SH-SY5Y (cell line): ENCODE data around the gene LARGE1.

Source experiments
- GATA2 ChIP-seq: IDR thresholded peaks from 2 replicates; pipeline ENCODE4 v1.6.1; 2011; ENCODE audit warnings: mild to moderate bottlenecking, low read depth, low read length
- GATA3 ChIP-seq: IDR thresholded peaks from 2 replicates; pipeline ENCODE4 v1.6.1; 2011; ENCODE audit warnings: low read depth, mild to moderate bottlenecking, low read length, moderate library complexity

Gene LARGE1

DNA sequence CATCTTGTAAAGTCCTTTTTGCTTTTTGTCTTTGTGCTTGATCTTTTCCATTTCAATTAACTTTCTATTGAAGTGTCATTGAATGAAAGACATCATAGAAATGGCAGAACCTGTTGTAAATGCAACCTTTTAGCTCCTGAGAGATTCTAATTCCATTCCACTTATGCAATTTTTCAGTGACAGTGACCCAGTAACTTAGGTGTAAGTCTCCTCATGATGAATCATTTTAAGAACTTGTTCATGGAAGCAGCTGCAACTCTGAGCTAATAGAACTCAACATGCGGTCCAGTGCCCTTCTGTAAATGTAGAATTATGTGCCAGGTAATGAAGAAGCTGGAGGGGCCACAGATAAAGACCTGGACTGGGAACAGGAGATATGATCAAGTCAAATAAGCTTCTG, 463.8 kb downstream of the LARGE1 start:
- no peak for TF ChIP-seq GATA3
- no peak for TF ChIP-seq GATA2

DNA sequence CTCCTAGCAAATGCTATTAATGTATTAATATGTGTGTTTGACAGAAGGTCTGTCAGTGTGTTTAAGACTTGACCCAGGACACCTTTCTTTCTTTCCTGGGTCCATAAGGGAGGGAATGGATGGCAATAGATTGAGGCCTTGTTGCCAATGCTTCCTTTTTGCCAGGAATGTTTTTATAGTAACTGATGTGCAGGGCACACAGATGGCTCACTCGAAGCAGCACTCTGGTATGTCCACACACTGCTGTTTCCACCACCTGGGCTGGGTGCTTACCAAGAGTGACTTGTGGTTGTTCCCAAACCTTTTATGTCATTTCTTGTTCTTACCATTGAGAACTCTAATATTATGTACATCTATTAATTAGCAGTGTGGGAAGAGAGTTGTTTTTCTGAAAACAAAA, 465.2 kb downstream of the LARGE1 start:
- TF ChIP-seq GATA2 (no peak), GATA3 (no peak)

DNA sequence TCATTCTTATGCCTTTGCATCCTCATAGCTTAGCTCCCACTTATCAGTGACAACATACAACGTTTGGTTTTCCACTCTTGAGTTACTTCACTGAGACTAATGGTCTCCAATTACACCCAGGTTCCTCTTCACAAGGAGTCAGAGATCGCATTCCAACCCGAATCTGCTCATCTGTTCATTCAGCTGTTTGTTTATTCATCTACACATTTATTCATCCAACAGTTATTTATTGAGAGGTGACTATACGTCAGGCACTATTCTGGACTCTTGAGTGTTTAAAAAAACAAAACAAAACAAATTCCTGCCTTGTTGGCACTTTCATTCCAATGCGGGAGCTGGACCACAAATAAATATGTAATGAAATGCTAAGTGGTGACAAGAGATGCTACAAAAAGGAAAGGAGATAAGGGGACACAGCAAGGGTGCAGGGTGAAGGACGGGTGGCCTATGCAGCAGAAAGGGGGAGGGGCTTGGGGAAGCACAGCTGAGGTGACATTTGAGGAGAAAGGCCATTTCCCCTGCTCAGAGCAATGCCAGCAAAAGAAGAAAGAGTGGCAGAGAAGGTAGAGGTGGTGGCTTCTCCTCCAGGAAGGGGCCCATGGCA, 468.3 kb downstream of the LARGE1 start:
- TF ChIP-seq GATA2: no peak
- no peak for TF ChIP-seq GATA3

DNA sequence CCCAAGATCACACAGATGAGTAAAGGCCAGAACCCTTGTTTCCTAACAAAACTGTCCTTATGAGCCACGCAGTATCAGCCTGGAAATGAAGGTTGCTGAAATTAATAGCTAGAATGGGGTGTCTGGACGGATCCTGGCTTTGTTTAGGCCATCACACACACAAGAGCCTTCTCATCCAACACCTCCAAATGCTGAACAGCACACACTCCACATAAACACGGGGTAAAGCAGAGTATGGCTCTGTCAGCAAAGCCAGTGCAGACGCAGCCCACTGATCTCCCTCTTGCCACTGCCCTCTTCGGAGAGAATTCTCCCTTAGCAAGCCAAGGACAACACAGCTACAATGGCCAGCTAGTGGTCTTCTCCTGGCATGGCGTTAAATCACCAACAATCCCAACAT, 469.5 kb downstream of the LARGE1 start:
- TF ChIP-seq GATA3 (no peak), GATA2 (no peak)

DNA sequence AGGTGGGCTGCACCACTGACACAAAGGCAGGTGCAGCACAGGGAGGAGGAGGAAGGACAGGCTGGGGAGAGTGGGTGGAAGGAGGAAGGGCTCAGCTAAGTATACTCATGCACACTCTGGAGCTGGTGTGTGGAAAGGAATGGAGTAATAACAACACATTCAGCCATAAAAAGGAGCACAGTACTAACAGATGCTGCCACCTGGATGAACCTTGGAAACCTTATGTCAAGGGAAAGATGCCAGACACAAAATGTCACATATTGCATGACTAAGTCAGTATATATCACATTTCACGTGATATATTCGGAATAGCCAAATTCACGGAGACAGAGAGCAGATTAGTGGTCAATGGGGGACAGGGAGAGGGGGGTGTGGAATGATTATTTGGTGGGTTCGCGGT, 472.5 kb downstream of the LARGE1 start:
- no peak for TF ChIP-seq GATA2
- TF ChIP-seq GATA3: no peak

DNA sequence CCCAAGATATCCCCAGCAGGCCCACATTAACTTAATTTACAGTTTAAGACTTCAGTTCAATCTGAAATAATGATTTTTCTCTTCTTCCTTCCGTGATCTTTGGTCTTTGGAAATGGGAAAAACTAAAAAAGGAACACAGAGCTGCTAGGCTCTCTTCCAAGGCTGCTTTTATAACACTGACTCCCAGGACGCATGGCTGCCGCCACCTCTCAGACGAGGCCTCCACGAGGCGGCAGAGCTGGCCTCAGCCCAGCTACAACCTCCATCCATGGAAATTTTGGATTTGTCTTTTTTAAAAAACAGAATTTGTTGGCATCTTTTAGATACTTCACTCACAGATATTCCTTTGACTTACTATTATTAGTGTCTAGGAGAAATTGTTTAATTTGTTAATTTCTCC, 476.6 kb downstream of the LARGE1 start:
- TF ChIP-seq GATA3: no peak
- TF ChIP-seq GATA2: no peak

DNA sequence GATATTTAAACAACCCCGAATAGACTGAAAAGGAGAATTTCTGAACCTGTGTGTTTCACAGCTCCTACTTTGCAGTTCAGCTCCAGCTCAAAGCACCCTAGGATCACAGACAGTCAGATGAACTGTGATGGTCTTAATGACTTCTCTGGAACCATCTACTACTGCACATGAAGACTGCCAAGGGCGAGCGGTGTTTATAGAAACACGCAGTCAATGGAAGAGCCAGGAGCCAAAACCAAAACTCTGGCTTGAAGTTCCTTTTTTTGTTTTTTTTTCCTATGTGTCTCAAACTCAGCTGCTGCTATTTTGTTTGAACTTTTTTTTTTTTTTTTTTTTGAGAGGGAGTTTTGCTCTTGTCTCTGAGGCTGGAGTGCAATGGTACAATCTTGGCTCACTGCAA, 479.5 kb downstream of the LARGE1 start:
- TF ChIP-seq GATA2: no peak

DNA sequence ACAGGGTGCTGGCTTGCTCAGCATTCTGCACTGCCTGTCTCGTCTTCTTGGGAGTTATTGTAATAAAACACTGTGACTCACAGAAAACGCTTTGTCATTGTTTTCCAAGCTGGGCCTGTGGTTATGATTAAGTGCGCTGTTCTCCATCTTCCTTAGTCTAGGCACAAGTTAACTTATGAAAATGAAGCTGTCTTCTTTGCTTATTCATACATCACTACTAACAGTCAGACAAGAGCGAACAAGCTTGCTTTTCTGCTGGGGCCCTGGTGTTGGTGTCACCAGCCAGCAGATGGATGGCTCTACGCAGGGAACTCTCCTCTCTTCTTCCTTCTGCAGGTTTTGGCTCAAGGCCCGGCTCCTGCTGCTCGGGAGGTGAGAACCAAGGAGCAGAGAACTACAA, 482.0 kb downstream of the LARGE1 start:
- TF ChIP-seq GATA2 (no peak), GATA3 (no peak)

DNA sequence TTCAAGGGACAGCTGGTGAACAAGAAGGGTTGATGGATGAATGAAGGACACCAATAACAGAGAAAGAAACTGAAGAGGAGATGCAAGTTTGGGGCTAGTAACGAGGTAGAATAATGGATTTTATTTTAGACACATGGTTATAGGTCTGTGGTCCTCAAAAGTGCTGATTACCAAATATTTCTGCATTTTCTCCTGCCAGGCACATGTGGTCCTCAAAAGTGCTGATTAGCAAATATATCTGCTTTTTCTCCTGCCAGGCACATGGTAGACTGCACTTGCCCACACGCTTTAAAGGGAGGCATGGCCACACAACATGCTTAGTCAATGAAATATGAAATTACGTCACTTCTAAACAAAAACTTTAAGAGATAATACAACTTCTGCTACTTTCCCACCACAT, 489.0 kb downstream of the LARGE1 start:
- TF ChIP-seq GATA2: no peak
- no peak for TF ChIP-seq GATA3

DNA sequence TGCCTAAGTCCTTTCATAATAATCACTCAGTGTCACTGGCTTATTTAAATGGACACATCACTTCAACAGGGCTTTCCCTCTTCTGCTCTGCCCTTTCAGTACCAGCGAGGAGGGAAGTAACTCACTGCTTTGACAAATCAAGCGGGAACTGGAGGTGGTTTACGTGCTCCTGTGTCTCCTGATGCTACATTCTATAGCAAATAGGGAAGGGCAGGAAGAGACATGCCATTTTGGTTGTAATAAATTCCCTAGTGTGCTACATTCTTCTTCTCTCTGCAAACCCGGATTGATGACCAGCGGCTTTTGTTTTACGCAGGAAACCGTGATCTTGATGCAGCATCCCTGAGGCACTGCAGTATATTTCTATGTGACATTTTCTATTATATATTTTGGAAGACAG, 491.0 kb downstream of the LARGE1 start:
- TF ChIP-seq GATA2 (no peak), GATA3 (no peak)

DNA sequence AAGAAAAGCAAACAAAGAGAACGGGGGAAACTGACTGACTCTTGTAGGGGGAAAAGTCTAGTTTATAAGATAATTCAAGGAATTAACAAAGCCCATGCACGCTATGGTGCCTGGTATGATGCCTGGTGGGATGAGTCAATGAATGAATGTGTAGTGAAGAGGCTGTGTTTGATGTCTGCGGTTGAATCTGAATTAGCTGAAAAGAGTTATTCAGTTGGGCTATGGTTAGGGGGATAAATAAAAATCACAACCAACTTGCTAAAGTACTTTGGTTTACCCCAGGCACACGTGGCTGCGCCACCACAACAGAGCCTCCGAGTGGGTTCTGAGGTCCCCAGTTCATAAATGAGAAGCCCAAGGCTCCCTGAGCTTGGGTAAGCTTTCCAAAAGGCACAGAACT, 492.8 kb downstream of the LARGE1 start:
- TF ChIP-seq GATA2 (no peak), GATA3 (no peak)

DNA sequence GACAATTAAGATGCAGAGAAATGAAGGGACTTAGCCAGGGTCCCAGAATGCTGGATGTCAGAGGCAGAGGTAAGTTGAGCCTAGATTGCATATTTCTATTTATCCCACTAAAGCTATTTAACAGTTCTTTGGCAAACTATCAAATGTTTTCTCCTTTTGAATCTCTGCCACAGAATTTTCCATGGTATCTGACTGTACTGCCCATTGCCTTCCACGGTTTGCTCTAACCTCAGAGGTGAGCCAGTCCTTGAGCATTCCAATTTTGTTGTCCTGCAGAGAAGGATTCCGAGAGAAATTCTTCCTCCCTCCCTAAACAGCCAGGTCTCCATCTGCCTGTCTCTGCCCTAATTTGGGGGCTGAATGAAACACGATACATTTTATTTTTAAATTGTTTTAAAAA, 493.8 kb downstream of the LARGE1 start:
- no peak for TF ChIP-seq GATA2
- TF ChIP-seq GATA3: no peak

DNA sequence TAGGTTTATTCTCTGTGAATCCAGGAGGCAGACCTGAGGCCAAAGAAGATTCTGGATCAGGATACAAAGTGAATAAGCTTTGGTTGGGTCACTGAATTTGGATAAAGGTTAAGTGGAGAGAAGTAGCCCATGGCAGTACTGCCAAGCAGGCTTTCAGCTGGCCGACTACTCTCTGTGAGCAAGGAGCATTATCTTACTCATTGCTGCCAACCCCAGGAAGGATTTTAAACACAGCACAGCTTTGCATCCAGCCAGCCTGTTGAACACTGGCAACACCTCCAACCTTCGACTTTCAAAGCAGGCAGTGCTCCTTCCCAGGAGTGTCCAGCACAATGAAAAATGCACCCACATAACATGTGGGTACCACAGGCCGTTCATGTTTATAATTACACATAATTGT, 498.4 kb downstream of the LARGE1 start:
- no peak for TF ChIP-seq GATA3
- TF ChIP-seq GATA2: no peak

DNA sequence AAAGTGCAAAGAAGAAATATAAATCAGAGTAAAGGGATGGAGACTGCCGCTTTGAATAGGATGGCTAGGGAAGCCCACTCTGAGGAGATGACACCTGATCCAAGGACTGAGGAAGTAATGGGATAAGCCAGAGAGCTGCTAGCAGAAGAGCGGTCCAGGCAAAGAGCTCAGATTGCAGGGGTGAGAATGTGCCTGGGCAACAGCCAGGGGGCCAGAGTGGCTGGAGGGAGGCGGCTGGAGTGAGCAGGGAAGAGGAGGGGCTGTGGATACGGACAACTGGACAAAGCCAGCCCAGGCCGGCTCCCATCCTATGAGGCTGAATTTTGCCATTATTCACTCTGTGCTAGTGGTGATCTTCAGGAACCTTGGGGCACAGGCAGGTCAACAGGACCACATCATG, 501.8 kb downstream of the LARGE1 start:
- no peak for TF ChIP-seq GATA3
- no peak for TF ChIP-seq GATA2

DNA sequence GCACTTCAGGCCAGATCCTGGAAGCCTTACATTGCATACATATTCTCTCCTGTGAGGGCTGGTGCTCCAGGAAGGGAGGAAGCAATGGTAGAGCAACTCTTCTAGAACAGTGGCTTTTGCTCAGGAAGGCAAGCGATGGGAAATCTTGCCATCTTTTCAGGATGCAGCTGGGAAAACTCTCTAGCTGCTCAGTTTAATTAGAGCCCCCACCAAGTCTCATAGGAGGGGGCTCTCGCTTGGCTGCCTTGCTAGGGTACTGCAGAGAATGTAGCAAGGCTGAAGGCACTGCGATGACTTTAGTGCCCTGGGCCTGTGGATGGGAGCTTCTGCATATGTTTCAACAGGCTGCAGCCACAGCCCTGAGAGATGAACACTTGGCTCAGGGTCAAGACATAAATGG, 504.9 kb downstream of the LARGE1 start:
- TF ChIP-seq GATA3: no peak
- TF ChIP-seq GATA2: no peak

DNA sequence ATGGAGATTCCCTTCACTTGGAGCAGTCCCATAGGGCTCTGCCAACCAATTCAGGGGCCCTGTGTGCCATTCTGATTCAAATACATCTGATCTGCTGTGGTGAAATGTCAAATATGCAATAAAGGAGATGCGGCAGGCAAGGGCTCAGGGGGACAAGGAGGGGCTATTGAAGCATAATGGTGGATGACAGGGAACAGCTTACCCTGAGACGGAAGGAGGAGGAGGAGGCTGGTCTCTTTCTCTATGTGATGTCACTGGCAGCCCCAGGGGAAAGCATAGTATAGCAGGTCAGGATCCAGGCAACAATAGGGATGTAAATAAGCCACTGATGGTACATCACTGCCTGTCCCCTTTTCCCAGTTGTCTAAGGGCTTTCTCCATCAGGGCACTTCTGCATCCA, 511.2 kb downstream of the LARGE1 start:
- TF ChIP-seq GATA3 (no peak), GATA2 (no peak)
